HG03521 (cell line): Measurements from ENCODE around the gene SMPD2.

ENCODE experiments used
- ATAC-seq: cut with Tn5 transposase; IDR thresholded peaks from one replicate; pipeline ENCODE4 v1.9.1; 2021; ENCODE audit warnings: mild to moderate bottlenecking, moderate library complexity; ENCODE audit not compliant: unreplicated experiment

SMPD2 gene

GRCh38 chr6:109482905-109483734 is 42.6 kb downstream of the SMPD2 start, which contains the start of gene ZBTB24:
TSS of gene ZBTB24 (minus strand) at chr6:109483219. CDS start at chr6:109482026, 1,193 bp downstream.
- ATAC-seq = peak; percentile 90

GRCh38 chr6:109483735-109484057 is 43.2 kb downstream of the SMPD2 start:
- peak; percentile 1 for ATAC-seq

DNA sequence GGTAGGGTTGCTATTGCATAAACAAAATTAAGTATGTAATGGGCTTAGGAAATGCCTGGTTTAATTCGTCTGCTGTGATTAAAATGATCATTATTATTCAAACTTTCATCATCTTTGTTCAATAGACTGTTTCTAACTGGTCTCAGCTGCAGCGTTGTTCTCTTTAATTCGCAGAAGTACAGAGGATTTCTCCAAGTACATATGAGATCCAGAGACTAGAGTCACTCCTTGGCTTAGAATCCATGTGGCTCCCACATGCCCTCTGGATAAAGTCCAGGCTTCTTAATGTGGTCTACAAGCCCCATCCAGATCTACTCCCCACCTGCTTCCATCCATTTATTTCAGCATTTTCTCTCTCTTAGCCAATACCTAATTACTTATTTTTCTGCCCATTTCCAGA is 43.6 kb downstream of the SMPD2 start:
- ATAC-seq = no peak

DNA sequence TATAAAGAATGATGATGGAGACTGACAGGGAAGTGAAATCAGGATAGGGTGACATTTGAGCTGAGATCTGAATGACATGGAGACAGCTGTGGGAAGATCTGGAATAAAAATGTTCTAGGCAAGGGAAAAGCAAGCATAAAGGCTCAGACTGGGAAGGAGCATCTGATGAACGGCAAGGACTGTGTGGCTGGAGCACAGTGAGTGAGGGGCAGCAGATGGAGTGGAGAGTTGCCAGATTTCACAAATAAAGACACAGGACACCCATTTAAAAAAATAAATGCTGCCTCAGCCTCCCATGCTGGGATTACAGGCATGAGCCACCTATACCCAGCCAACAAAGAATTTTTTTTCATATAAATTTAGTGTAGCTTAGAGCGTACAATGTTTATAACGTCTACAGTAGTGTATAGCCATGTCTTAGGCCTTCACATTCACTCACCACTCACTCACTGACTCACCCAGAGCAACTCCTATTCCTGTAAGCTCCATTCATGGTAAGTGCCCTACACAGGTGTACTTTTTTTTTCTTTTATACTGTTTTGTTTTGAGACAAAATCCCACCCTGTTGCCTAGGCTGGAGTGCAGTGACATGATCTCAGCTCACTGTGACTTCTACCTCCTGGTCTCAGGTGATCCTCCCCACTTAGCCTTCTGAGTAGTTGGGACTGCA is 44.9 kb downstream of the SMPD2 start:
- no peak for ATAC-seq

- ATAC-seq = no peak
Measured at GRCh38 chr6:109486068-109486467, 45.5 kb downstream of the SMPD2 start.

GRCh38 chr6:109488001-109488400 is 47.5 kb downstream of the SMPD2 start:
- no peak for ATAC-seq

DNA sequence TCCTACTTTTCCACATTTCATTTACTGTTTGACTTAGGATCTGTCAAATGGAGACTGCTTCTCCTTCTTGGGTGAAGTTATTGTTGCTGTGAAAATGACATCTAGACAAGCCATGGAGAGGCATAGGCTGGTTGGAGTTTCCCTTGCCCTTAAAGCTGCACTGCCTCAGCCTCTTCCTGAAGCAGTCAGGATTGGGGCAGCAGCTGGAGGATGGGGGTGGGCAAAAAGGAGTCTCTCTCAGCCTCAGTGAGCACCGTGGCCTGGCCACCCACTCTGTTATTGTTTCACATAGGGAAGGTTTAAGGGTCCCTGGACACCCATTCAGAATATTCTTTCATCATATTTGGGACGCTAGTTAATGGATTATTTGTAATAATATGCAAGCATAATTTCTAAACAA is 50.2 kb downstream of the SMPD2 start:
- no peak for ATAC-seq

GRCh38 chr6:109491207-109491938 is 50.8 kb downstream of the SMPD2 start:
- no peak for ATAC-seq
